ENCODE measurements around the gene KCND1.
"Not testable (repeated sequence)": the region's sequence is repeated elsewhere in the genome, so short reads cannot be mapped to it uniquely, and the experiment has no call there.

KCND1 gene

GRCh38 chrX:48971249-48972219 lies at the start of gene KCND1:
Gene KCND1 (minus strand): TSS chrX:48971844. CDS start chrX:48970271, 1,573 bp downstream.
- DNase-seq = peak; percentile 13

- DNase-seq = no peak
These were observed 48.1 kb upstream of the KCND1 start for GRCh38 chrX:49019599-49020249.

DNA sequence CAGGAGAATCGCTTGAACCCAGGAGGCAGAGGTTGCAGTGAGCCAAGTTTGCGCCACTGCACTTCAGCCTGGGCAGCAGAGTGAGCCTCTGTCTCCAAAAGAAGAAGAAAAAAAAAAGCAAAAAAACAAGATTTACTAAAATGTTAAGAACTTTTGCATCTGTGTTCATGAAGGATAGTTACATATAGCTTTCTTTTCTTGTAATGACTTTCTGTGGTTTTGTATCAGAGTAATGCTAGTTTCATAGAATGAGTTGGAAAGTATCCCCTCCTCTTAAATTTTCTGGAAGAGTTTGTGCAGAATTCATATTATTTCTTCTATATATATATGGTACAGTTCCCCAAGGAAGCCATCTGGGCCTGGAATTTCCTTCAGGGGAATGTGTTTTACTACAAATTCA lies 47.4 kb upstream of the KCND1 start:
- DNase-seq = no peak

- DNase-seq = no peak
These were observed 32.1 kb upstream of the KCND1 start for GRCh38 chrX:49003696-49004095.

GRCh38 chrX:49002091-49002935 lies 30.7 kb upstream of the KCND1 start, which contains the start of gene GRIPAP1:
Gene GRIPAP1 (minus strand): TSS chrX:49002264. CDS start chrX:49002229, 35 bp downstream.
- peak; percentile 84 for DNase-seq

- DNase-seq = no peak
These were observed 30.0 kb upstream of the KCND1 start for GRCh38 chrX:49001521-49002090.

DNA sequence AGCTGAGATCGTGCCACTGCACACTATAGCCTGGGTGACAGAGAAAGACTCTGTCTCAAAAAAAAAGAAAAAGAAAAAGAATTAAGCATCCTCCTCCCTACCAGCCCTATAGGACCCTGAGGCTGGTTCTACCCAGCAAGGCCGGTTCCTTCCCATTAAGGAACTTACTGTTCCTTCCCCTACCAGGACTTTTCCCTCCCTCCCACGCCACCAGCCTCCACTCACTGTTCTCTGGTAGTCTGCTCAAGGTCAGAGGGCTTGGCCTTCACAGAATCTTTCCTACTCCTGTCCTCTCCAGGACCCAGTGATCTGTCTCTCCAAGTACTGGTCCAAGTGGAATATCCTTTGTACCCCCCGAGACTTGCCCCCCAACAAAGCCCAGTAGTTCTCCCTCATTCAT lies 29.0 kb upstream of the KCND1 start:
- no peak for DNase-seq

GRCh38 chrX:48999030-48999429 lies 27.4 kb upstream of the KCND1 start:
- DNase-seq = peak; percentile 0

DNA sequence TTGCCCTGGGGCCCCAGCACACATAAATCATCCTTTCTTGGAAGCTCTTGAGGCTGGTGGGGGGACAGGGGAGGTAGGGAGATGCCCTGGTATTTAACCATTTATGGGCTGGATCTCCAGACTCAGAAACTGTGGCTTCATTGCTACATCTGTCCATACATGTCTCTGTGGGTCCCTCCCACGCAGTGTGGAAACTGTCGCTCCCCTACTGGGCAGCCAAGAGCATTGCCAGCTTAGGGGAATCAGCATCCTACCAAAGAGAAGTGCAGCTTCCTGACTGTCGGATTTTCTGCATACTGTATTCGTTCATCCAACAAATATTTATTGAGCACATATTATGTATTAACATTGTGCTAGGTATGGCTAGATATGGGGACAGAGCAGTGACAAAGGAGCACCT lies 26.7 kb upstream of the KCND1 start:
- DNase-seq = no peak

DNA sequence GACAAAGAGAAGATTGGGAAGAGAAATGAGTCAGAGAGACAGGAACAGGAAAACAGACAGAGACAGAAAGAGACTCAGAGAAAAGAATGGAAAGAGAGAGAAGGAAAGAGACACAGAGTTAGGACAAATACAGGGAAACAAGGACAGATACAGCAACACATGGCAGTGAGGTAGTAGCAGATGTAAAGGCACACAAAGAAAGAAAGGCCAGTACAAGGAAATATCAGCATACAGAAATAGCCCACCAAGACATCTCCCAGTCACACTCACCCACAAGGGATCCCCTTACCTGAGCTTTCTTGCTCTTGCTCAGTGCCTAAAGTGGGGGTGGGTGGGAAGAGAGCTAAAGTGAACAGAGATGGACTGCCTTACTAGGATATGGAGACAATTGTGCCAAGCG lies 26.2 kb upstream of the KCND1 start:
- DNase-seq = no peak

DNA sequence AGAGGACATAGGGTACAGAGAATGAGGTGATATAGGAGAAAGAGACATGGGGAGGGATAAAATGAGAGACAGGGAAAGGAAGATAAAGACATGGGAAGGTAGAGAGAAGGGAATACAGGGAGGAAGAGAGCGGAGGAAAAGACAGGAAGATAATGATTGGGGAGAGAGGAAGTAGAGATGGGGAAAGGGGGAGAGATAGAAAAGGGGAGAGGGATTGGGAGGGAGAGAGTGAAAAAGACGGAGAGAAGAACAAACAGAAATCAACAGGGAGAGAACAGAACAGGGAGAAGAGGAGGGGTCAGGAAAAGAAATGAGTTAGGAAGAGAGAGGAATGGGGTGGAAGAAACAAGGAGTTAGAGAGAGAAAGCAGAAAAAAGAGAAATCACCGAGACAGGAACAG lies 25.8 kb upstream of the KCND1 start:
- no peak for DNase-seq

GRCh38 chrX:48996969-48997368 lies 25.3 kb upstream of the KCND1 start:
- DNase-seq = no peak

DNA sequence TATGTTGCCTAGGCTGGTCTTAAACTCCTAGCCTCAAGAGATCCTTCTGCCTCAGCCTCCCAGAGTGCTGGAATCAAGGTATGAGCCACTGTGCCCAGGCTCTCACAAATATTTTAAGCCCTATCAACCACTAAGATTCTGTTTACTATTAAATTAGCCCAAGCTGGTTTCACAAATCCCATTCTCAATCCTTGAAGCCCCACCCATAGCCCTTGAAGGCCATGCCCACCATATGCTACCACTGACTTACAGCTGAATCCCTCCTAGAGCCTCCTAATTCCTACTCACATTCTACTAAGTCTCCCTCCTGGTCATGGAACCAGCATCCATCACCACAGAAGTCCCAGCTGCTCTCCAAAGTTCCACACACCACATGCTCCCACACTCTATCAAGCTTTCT lies 20.7 kb upstream of the KCND1 start:
- DNase-seq = no peak

- no peak for DNase-seq
These were observed 17.8 kb upstream of the KCND1 start for GRCh38 chrX:48989483-48989882.

GRCh38 chrX:48983896-48984295 lies 12.3 kb upstream of the KCND1 start:
- DNase-seq = no peak

DNA sequence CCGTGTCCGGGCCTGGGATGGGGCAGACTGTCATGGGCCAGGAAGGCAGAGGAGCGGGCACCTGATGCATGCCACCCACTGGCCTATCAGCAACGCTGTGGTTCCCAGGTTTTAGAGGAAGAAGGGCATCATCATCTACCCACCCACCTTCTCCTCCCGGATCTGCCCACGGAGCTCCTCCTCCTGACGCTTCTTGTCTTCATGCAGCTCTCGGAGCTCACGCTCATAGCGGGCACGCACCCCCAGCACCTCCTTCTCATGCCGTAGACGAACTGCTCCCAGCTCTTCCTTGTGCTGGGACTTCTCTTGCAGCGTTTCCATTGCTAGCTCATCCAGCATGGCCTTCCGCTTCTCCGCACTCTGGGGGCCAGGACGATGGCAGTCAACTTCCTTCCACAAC lies 11.4 kb upstream of the KCND1 start:
- no peak for DNase-seq

DNA sequence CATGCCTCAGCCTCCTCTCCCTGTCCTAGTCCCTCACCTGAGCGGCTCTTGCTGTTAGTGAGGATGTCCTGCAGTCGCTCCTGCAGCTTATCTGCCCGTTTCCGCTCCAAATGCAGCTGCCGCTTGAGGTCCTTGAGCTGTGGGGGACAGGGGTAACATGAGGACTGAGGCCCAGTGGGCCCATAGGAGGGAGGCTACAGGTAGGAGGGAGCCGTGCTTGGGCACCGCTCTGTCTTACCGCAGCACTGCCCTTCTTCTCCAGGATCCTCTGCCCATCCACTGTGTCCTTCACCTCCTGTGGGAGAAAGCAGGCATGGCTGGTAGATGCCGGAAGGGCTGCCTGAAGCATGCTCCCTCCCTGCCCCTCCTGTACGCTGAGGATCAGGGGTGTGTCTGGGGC lies 9.5 kb upstream of the KCND1 start:
- no peak for DNase-seq

- not testable (repeated sequence) for DNase-seq
These were observed 8.7 kb upstream of the KCND1 start for GRCh38 chrX:48980341-48980740.

- no peak for DNase-seq
These were observed 6.6 kb upstream of the KCND1 start for GRCh38 chrX:48978226-48978625.

DNA sequence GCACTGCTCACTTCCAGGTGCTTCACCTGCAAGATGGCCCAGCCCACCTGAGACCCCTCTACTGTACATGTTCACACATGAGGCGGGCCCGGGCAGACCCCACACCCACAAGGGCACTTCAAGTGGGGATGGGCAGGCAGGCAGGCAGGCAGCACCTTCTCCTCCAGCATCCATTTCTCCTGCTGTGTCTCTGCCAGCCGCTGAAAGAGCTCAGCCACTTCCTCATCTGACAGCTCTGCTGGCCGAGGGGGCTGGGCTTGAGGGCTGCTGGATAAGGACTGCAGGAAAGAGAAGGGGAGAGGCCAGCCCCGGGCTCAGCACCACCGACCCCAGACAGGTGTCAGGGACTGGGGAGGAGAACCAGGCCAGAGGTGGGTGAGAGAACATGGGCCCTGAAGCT lies 4.4 kb upstream of the KCND1 start:
- no peak for DNase-seq

DNA sequence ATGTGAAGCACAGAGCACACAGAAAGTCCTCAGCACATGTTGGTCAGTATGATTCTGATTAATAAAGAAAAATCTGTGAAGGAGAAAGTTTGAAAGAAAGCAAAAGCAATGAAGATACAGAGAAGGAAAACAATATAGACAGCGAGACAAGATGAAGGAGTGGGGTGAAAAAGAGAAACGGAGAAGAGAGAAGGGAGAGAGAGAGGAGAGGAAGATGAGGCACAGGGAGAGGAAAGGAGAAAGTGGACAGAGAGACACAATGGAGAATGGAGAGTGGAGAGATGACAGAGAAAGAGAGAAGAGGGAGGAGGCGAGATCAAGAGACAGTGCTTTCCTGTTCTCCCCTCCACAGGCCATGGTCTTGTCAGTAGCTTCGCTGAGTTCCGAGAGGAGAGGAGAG lies 3.9 kb upstream of the KCND1 start:
- no peak for DNase-seq

DNA sequence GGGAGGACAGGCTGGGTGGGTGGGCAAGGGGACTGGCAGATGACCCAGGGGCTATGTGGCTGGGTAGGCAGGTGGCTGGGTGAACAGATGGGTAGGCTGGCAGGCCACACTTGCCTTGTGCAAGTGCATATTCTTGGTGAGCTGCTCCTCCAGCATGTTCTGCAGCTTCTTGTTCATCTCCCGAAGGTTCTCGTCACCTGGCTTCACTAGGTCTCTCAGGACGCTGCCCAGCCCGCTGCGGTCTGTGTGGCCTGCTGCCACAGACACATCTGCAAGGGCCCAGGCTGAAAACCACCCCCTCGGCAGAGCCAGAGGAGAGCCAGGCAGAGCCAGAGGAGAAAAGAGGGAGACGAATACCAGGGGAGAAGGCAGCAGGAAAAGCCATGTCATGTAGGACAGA lies 3.4 kb upstream of the KCND1 start:
- no peak for DNase-seq

DNA sequence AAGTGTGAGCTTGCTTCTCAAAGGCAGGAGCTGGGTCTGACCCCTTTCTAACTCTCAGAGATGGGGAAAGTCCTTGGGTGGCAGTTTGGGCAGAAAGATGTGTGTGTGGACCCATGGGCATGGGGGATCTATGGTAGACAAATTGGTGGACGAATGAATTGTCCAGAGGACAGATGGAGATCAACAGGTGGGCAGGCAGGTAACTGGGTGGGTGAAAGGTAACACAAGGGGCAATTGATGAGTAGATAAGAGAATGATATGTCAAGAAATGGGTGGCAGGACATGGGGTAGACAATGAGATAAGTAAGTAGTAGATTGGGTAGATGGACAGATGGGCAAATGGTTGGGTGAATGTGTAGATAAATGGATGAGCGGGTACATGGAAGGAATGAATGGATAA lies 2.9 kb upstream of the KCND1 start:
- no peak for DNase-seq

All from kidney glomerular epithelial cell (primary cell).